OCI-LY3 (cell line): ENCODE measurements around the gene RAP1A.

ENCODE experiments used
- CTCF ChIP-seq: fragments of 200-600, 300-600 bp; sonication (generic); IDR thresholded peaks from 2 replicates; pipeline ENCODE4 v1.5.1; 2014; ENCODE audit warnings: antibody characterized with exemption, low read length, low read depth
- EZH2phosphoT487 ChIP-seq: fragments of 200-600 bp; shearing (Covaris generic); IDR thresholded peaks from 2 replicates; pipeline ENCODE4 v1.6.1; 2018; ENCODE audit warnings: antibody characterized with exemption, mixed run types, low read depth

DNA sequence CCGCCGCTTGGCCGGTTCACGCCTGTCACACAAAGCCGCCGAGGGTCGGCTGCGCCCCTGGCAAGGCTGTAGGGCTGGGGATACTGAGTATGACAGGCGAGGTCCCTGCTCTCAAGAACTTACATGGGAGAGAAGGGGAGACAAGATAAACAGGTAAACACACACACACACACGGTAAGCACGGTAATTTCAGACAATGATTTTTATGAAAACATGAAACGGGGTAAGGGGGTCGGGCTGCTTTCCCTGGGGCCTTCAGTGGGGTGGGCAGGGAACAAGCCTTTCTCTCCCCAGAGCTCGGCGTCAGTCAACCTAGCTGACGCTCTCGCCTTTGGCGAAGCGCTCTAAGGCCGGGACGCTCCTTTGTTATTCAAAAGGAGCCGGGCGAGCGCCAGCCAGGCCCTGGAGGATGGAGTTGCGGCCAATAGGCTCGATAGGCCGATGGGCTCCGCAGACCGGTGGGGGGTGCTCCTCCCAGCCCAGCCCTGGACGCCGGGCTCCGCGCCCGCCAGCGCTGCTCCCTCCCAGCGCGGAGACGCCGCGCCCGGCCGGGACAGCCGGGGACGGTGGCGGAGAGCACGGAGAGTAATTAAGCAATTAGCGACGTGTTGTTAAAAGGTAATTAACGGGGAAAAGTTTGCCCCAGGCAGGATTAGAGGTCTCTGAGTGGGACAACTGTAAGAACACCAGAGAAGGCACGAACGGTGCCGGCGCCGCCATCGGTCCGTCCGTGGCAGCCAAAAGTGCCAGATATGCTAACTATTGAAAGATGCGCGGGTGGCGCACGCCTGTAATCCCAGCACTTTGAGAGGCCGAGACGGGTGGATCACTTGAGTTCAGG is 120.6 kb downstream of the RAP1A start:
- TF ChIP-seq CTCF, result 0 out of 2 replicates have a peak, but pooled peaks have one; percentile 16
- no peak for TF ChIP-seq EZH2phosphoT487
